Ishikawa (cell line): ENCODE data around the gene IKZF1.

Experiments
- CREB1 ChIP-seq: IDR thresholded peaks from 2 replicates; pipeline ENCODE4 v1.6.1; 2012; ENCODE audit warnings: low read depth
- TEAD4 ChIP-seq: IDR thresholded peaks from 2 replicates; pipeline ENCODE4 v1.6.1; 2012
- ZBTB7A ChIP-seq: IDR thresholded peaks from 2 replicates; pipeline ENCODE4 v1.6.1; 2012; ENCODE audit warnings: low read depth

- TF ChIP-seq TEAD4, result no peak
- TF ChIP-seq CREB1, result no peak
- TF ChIP-seq ZBTB7A, result no peak
Observed at GRCh38 chr7:50368366-50368765, 63.9 kb downstream of the IKZF1 start.
